HTR-8/SVneo (cell line): ENCODE data around the gene GLA.

Experiments used
- DNase-seq: peaks from one replicate; pipeline ENCODE4 v3.0.0; 2011; ENCODE audit warnings: low spot score, mixed read lengths; ENCODE audit not compliant: insufficient read length
- FAIRE-seq: peaks from 2 replicates; lab custom pipeline; 2011; peaks lifted over from hg19 to GRCh38; lab: Jason Lieb, UNC

The GLA gene

GRCh38 chrX:101360390-101360789 lies 47.3 kb downstream of the GLA start:
- FAIRE-seq (no peak), DNase-seq (no peak)

GRCh38 chrX:101359966-101360365 lies 47.8 kb downstream of the GLA start:
- DNase-seq (no peak), FAIRE-seq (no peak)

GRCh38 chrX:101357166-101357795 lies 50.4 kb downstream of the GLA start:
- no peak for FAIRE-seq
- no peak for DNase-seq

- FAIRE-seq (no peak), DNase-seq (no peak)
Observed at GRCh38 chrX:101349193-101349562, 58.5 kb downstream of the GLA start.

- DNase-seq, result peak; percentile 62
- FAIRE-seq, result no peak
Observed at GRCh38 chrX:101348452-101349192, 59.1 kb downstream of the GLA start, which contains the start of gene TIMM8A. TSS of gene TIMM8A (minus strand) at chrX:101348742. CDS start at chrX:101348664, 78 bp downstream.

- FAIRE-seq, result no peak
Observed at GRCh38 chrX:101347859-101348451, 59.8 kb downstream of the GLA start.

More at GRCh38 chrX:101347859-101348451, 59.8 kb downstream of the GLA start:
- DNase-seq, result no peak
